Neural progenitor cell (in vitro differentiated cells): ENCODE measurements around the gene SDK1.

Experiments
- CTCF ChIP-seq: fragments of 200-600 bp; sonication (generic); IDR thresholded peaks from 2 replicates; pipeline ENCODE4 v1.5.1; 2017; ENCODE audit warnings: antibody characterized with exemption, mild to moderate bottlenecking
- EZH2 ChIP-seq: fragments of 200-600 bp; sonication (generic); IDR thresholded peaks from 2 replicates; pipeline ENCODE4 v1.6.1; 2017; ENCODE audit warnings: antibody characterized with exemption, mild to moderate bottlenecking, moderate library complexity
- EZH2phosphoT487 ChIP-seq: fragments of 200-600 bp; sonication (generic); IDR thresholded peaks from 2 replicates; pipeline ENCODE4 v1.6.1; 2017; ENCODE audit warnings: antibody characterized with exemption

GRCh38 chr7:3274131-3274530 lies 26.9 kb upstream of the SDK1 start:
- TF ChIP-seq EZH2 = no peak
- TF ChIP-seq CTCF = no peak
- no peak for TF ChIP-seq EZH2phosphoT487
